Activated naive CD4-positive, alpha-beta T cell treated with anti-CD3 and anti-CD28 coated beads, Interleukin-2, amount 10 ng/mL, durations not matched to agents 7 days and 5 days (primary cell): ENCODE results near the gene OR6Q1.
"Not testable (repeated sequence)": the region's sequence is repeated elsewhere in the genome, so short reads cannot be mapped to it uniquely, and the experiment has no call there.

Experiments used
- CTCF ChIA-PET: fragments of 350-600 bp; sonication (Branson Sonifier 250); formaldehyde crosslinking; loops from one replicate; lab custom pipeline; 2021; ENCODE audit warnings: antibody characterized with exemption; lab: Charles Lee
- DNase-seq: peaks from one replicate; pipeline ENCODE4 v3.0.0-alpha.2; 2020
- H3K27ac Mint-ChIP-seq: one replicate; pipeline ENCODE4 v1.8.0; 2021; ENCODE audit warnings: mild to moderate bottlenecking, moderate library complexity, mixed read lengths
- H3K27me3 Mint-ChIP-seq: one replicate; pipeline ENCODE4 v1.8.0; 2021; ENCODE audit warnings: mild to moderate bottlenecking, mixed read lengths
- H3K36me3 Mint-ChIP-seq: one replicate; pipeline ENCODE4 v1.8.0; 2021; ENCODE audit warnings: mixed read lengths
- H3K4me1 Mint-ChIP-seq: one replicate; pipeline ENCODE4 v1.8.0; 2021; ENCODE audit warnings: mixed read lengths
- H3K4me3 Mint-ChIP-seq: one replicate; pipeline ENCODE4 v1.8.0; 2021; ENCODE audit warnings: mild to moderate bottlenecking, moderate library complexity, mixed read lengths
- H3K9me3 Mint-ChIP-seq: one replicate; pipeline ENCODE4 v1.8.0; 2021; ENCODE audit warnings: mixed read lengths

The OR6Q1 gene

GRCh38 chr11:58030653-58031052 lies at the start of gene OR6Q1:
Gene OR6Q1 (plus strand): TSS chr11:58030953. CDS start chr11:58030953, 0 bp downstream.
- no peak within 1 kb of the TSS for H3K27ac Mint-ChIP-seq
- no peaks in the 10 kb centered on the region for H3K4me1 Mint-ChIP-seq
- no peak within 1 kb of the TSS for H3K4me3 Mint-ChIP-seq
- CTCF ChIA-PET: no interaction called here
- no peaks in the 10 kb centered on the region for H3K9me3 Mint-ChIP-seq
- no peaks in the 10 kb centered on the region for H3K36me3 Mint-ChIP-seq
- DNase-seq: no peak
- no peaks in the 10 kb centered on the region for H3K27me3 Mint-ChIP-seq

- CTCF ChIA-PET: no interaction called here
- no peak for DNase-seq
- Mint-ChIP-seq H3K4me1 (no peaks in the 10 kb centered on the region), H3K9me3 (no peaks in the 10 kb centered on the region), H3K27me3 (peaks cover 4% of the 10 kb centered on the region), H3K27ac (no peak overlapping the region), H3K4me3 (no peak overlapping the region), H3K36me3 (no peaks in the 10 kb centered on the region)
Measured at GRCh38 chr11:57981536-57981935, 49.2 kb upstream of the OR6Q1 start.

- no peak overlapping the region for H3K27ac Mint-ChIP-seq
- CTCF ChIA-PET: no interaction called here
- H3K27me3 Mint-ChIP-seq: peaks cover 1% of the 10 kb centered on the region
- no peaks in the 10 kb centered on the region for H3K36me3 Mint-ChIP-seq
- no peaks in the 10 kb centered on the region for H3K4me1 Mint-ChIP-seq
- no peak overlapping the region for H3K4me3 Mint-ChIP-seq
- no peak for DNase-seq
- H3K9me3 Mint-ChIP-seq: no peaks in the 10 kb centered on the region
Measured at GRCh38 chr11:57982776-57983175, 48.0 kb upstream of the OR6Q1 start.

- Mint-ChIP-seq H3K4me1 (no peaks in the 10 kb centered on the region), H3K27me3 (no peaks in the 10 kb centered on the region), H3K36me3 (no peaks in the 10 kb centered on the region), H3K27ac (no peak overlapping the region), H3K9me3 (no peaks in the 10 kb centered on the region), H3K4me3 (no peak overlapping the region)
- no peak for DNase-seq
- CTCF ChIA-PET: no interaction called here
Measured at GRCh38 chr11:57983191-57983590, 47.6 kb upstream of the OR6Q1 start.

- DNase-seq, CTCF ChIA-PET, H3K4me3 Mint-ChIP-seq, H3K36me3 Mint-ChIP-seq, H3K4me1 Mint-ChIP-seq, H3K27me3 Mint-ChIP-seq, H3K27ac Mint-ChIP-seq, H3K9me3 Mint-ChIP-seq: not testable (repeated sequence)
Measured at GRCh38 chr11:57999523-57999922, 31.2 kb upstream of the OR6Q1 start.

DNA sequence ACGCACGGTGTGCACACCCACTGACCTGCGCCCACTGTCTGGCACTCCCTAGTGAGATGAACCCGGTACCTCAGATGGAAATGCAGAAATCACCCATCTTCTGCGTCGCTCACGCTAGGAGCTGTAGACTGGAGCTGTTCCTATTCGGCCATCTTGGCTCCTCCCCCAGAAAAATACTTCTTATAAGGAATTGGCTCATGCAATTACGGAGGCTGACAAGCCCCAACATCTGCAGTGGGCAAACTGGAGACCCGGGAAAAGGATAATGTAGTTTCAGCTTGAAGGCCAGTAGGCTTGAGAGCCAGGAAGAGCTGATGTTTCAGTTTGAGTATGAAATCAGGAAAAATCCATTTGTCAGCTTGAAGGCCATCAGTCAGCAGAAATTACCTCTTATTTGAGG lies 30.7 kb upstream of the OR6Q1 start:
- H3K9me3 Mint-ChIP-seq, DNase-seq, CTCF ChIA-PET, H3K27ac Mint-ChIP-seq, H3K27me3 Mint-ChIP-seq, H3K4me1 Mint-ChIP-seq, H3K4me3 Mint-ChIP-seq, H3K36me3 Mint-ChIP-seq: not testable (repeated sequence)

- no peaks in the 10 kb centered on the region for H3K9me3 Mint-ChIP-seq
- no peaks in the 10 kb centered on the region for H3K36me3 Mint-ChIP-seq
- no peak overlapping the region for H3K27ac Mint-ChIP-seq
- H3K4me1 Mint-ChIP-seq: peaks cover 4% of the 10 kb centered on the region
- H3K27me3 Mint-ChIP-seq: no peaks in the 10 kb centered on the region
- CTCF ChIA-PET: no interaction called here
- H3K4me3 Mint-ChIP-seq: no peak overlapping the region
- DNase-seq: no peak
Measured at GRCh38 chr11:58000699-58001098, 30.1 kb upstream of the OR6Q1 start.

GRCh38 chr11:58003036-58003435 lies 27.7 kb upstream of the OR6Q1 start:
- no peak for DNase-seq
- H3K36me3 Mint-ChIP-seq: no peaks in the 10 kb centered on the region
- H3K27ac Mint-ChIP-seq: no peak overlapping the region
- H3K4me3 Mint-ChIP-seq: no peak overlapping the region
- CTCF ChIA-PET: no interaction called here
- no peaks in the 10 kb centered on the region for H3K9me3 Mint-ChIP-seq
- peaks cover 4% of the 10 kb centered on the region for H3K4me1 Mint-ChIP-seq
- H3K27me3 Mint-ChIP-seq: peaks cover 5% of the 10 kb centered on the region

DNA sequence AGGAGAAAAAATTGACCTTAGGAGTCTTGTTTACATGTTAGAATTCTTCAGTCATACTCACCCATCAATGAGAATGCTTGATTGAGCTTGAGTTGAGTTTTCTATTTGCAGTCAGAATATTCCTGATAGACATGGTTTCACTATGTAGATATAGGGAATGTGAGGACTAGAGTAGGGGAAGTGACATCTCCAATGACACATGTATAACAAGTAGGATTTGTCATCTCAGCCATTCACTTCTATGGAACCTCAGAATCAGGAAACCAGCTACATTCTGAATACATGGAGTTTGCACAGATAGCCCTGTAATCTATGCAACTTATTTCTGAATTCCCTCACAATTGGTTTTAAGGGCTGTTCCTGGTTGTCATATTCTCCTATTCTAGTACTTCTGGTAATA lies 27.2 kb upstream of the OR6Q1 start:
- Mint-ChIP-seq H3K4me1 (peaks cover 4% of the 10 kb centered on the region), H3K36me3 (no peaks in the 10 kb centered on the region), H3K4me3 (no peak overlapping the region), H3K27me3 (peaks cover 5% of the 10 kb centered on the region), H3K27ac (no peak overlapping the region), H3K9me3 (no peaks in the 10 kb centered on the region)
- DNase-seq: no peak
- CTCF ChIA-PET: interaction anchor here (0.7 kb wide), 1 partner anchor 947 kb away, joined by 3 read pairs; no protein-coding TSS in a partner anchor

GRCh38 chr11:58004664-58005063 lies 26.1 kb upstream of the OR6Q1 start:
- CTCF ChIA-PET: no interaction called here

GRCh38 chr11:58006940-58007339 lies 23.8 kb upstream of the OR6Q1 start:
- peaks cover 5% of the 10 kb centered on the region for H3K27me3 Mint-ChIP-seq
- no peaks in the 10 kb centered on the region for H3K9me3 Mint-ChIP-seq
- DNase-seq: no peak
- CTCF ChIA-PET: no interaction called here
- H3K4me3 Mint-ChIP-seq: no peak overlapping the region
- H3K27ac Mint-ChIP-seq: no peak overlapping the region
- H3K4me1 Mint-ChIP-seq: peaks cover 4% of the 10 kb centered on the region
- no peaks in the 10 kb centered on the region for H3K36me3 Mint-ChIP-seq

More at GRCh38 chr11:58004664-58005063, 26.1 kb upstream of the OR6Q1 start:
- H3K36me3 Mint-ChIP-seq: no peaks in the 10 kb centered on the region
- DNase-seq: no peak
- H3K4me3 Mint-ChIP-seq: no peak overlapping the region
- H3K9me3 Mint-ChIP-seq: no peaks in the 10 kb centered on the region
- peaks cover 4% of the 10 kb centered on the region for H3K4me1 Mint-ChIP-seq
- no peak overlapping the region for H3K27ac Mint-ChIP-seq
- H3K27me3 Mint-ChIP-seq: peaks cover 5% of the 10 kb centered on the region

DNA sequence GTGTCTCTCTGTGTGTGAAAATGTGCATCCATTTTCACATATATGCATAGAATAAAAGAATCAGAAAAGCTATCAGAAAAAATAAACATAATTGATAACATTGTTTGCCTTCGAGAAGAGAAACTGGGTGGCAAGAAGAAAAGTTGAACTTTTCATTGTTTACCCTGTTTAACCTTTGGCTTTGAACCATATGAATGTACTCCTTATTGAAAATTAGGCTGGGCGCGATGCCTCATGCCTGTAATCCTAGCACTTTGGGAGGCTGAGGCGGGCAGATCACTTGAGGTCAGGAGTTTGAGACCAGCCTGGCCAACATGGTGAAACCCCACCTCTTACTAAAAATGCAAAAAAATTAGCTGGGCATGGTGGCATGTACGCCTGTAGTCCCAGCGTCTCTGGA lies 19.0 kb upstream of the OR6Q1 start:
- Mint-ChIP-seq H3K36me3 (no peaks in the 10 kb centered on the region), H3K9me3 (no peaks in the 10 kb centered on the region), H3K4me1 (no peaks in the 10 kb centered on the region), H3K27ac (no peak overlapping the region), H3K27me3 (peaks cover 4% of the 10 kb centered on the region), H3K4me3 (no peak overlapping the region)
- CTCF ChIA-PET: no interaction called here
- DNase-seq: no peak

GRCh38 chr11:58023435-58023931 lies 7.3 kb upstream of the OR6Q1 start, which contains the start of gene OR9Q1:
Gene OR9Q1 (plus strand): TSS chr11:58023881. CDS start chr11:58179445, 155,564 bp downstream.
- CTCF ChIA-PET: no interaction called here
- Mint-ChIP-seq H3K4me3 (no peak within 1 kb of the TSS), H3K4me1 (no peaks in the 10 kb centered on the region), H3K36me3 (no peaks in the 10 kb centered on the region), H3K9me3 (no peaks in the 10 kb centered on the region), H3K27me3 (peaks cover 4% of the 10 kb centered on the region), H3K27ac (no peak within 1 kb of the TSS)
- no peak for DNase-seq

DNA sequence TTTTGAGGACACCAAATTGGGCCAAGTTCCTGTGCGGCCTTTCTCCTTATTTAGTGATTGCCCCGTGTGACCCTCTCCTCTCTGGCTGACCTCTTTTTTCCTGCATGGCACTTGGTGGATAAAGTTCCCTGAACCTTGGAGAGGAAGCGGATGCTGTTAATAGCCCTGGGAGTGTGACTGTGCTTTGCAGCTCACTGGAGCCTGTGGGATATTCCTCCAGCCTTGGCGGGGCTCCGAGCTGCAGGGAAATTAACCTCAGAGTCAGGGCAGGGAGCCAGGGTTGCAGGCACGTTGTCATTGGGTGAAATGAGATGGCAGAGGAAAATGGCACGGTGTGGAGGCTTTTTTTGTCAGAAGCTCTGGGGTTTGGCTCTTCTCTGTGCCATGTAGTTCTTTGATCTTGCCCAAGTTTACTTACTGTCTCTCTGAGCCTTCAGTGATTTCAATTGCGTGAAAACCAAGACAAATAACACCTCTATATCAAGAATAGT lies 6.1 kb upstream of the OR6Q1 start:
- DNase-seq: no peak
- Mint-ChIP-seq H3K27me3 (peaks cover 4% of the 10 kb centered on the region), H3K27ac (no peak overlapping the region), H3K4me1 (no peaks in the 10 kb centered on the region), H3K4me3 (no peak overlapping the region), H3K36me3 (no peaks in the 10 kb centered on the region), H3K9me3 (no peaks in the 10 kb centered on the region)
- CTCF ChIA-PET: no interaction called here

DNA sequence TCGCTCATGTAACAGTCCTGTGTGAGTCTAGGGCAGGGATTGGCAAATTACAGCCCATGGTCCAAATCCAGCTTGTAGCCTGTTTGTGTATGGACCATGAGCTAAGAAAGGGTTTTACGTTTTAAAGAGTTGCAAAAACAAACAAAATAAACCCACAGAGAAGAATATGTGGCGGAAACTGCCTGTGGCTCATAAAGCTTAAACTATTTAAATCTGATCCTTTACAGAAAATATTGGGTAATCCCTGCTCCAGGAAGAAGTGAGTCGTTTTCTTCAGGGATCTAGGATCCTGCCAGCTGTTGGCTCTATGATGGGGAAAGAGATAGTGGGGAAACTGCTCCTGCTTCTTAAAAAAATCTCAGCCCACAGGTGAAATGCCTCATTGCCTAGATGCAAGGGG lies 3.4 kb upstream of the OR6Q1 start:
- Mint-ChIP-seq H3K4me3 (no peak overlapping the region), H3K27ac (no peak overlapping the region), H3K27me3 (peaks cover 4% of the 10 kb centered on the region), H3K9me3 (no peaks in the 10 kb centered on the region), H3K36me3 (no peaks in the 10 kb centered on the region), H3K4me1 (no peaks in the 10 kb centered on the region)
- no peak for DNase-seq
- CTCF ChIA-PET: no interaction called here
